Parathyroid adenoma (tissue), 2 donors: ENCODE results near the gene EMCN.

ENCODE experiments used
- H2AFZ ChIP-seq: fragments of 300-600 bp; sonication (generic); one replicate; pipeline ENCODE4 v1.7.0; 2017; ENCODE audit warnings: antibody characterized with exemption, mild to moderate bottlenecking
- H3K27ac ChIP-seq: fragments of 300-600 bp; sonication (generic); one replicate; pipeline ENCODE4 v1.7.0; 2017
- H3K27me3 ChIP-seq: fragments of 300-600 bp; sonication (generic); one replicate; pipeline ENCODE4 v1.7.0; 2017; ENCODE audit warnings: low read length; ENCODE audit not compliant: control insufficient read depth, insufficient read depth
- H3K36me3 ChIP-seq: fragments of 300-600 bp; sonication (generic); one replicate; pipeline ENCODE4 v1.7.0; 2017; ENCODE audit warnings: low read length; ENCODE audit not compliant: control insufficient read depth, insufficient read depth
- H3K4me1 ChIP-seq: fragments of 300-600 bp; sonication (generic); one replicate; pipeline ENCODE4 v1.7.0; 2017; ENCODE audit warnings: control low read depth
- H3K4me2 ChIP-seq: fragments of 300-600 bp; sonication (generic); one replicate; pipeline ENCODE4 v1.7.0; 2017; ENCODE audit warnings: low read length
- H3K4me3 ChIP-seq: fragments of 300-600 bp; sonication (generic); one replicate; pipeline ENCODE4 v1.7.0; 2017; ENCODE audit warnings: low read depth, low read length
- H3K79me2 ChIP-seq: fragments of 300-600 bp; sonication (generic); one replicate; pipeline ENCODE4 v1.7.0; 2017; ENCODE audit warnings: control low read depth
- H3K9ac ChIP-seq: fragments of 300-600 bp; sonication (generic); one replicate; pipeline ENCODE4 v1.7.0; 2017; ENCODE audit warnings: mild to moderate bottlenecking
- H3K9me3 ChIP-seq: fragments of 300-600 bp; sonication (generic); one replicate; pipeline ENCODE4 v1.7.0; 2017; ENCODE audit warnings: low read length; ENCODE audit not compliant: control insufficient read depth
- CTCF ChIP-seq: fragments of 300-600 bp; sonication (generic); IDR thresholded peaks from one replicate; pipeline ENCODE4 v1.7.0; 2017; ENCODE audit warnings: antibody characterized with exemption, mild to moderate bottlenecking
- donor health status: primary hyperparathyroidism.

EMCN gene

GRCh38 chr4:100372432-100372831, 145.4 kb downstream of the EMCN start:
- peak; percentile 10 for TF ChIP-seq CTCF
- Histone ChIP-seq H3K4me3 (no peak overlapping the region), H3K27ac (no peak overlapping the region), H3K4me1 (no peaks in the 10 kb centered on the region), H3K36me3 (no peaks in the 10 kb centered on the region), H3K79me2 (no peaks in the 10 kb centered on the region), H3K9me3 (no peaks in the 10 kb centered on the region), H3K9ac (no peak overlapping the region), H3K27me3 (no peaks in the 10 kb centered on the region), H2AFZ (no peak overlapping the region), H3K4me2 (no peak overlapping the region)

GRCh38 chr4:100369871-100370270, 148.0 kb downstream of the EMCN start:
- Histone ChIP-seq H3K27ac (no peak overlapping the region), H3K4me2 (no peak overlapping the region), H3K4me3 (no peak overlapping the region), H3K4me1 (no peaks in the 10 kb centered on the region), H2AFZ (no peak overlapping the region), H3K36me3 (no peaks in the 10 kb centered on the region), H3K79me2 (no peaks in the 10 kb centered on the region), H3K27me3 (no peaks in the 10 kb centered on the region), H3K9me3 (no peaks in the 10 kb centered on the region), H3K9ac (no peak overlapping the region)
- no peak for TF ChIP-seq CTCF

- no peak for TF ChIP-seq CTCF
- Histone ChIP-seq H3K79me2 (no peaks in the 10 kb centered on the region), H2AFZ (no peak overlapping the region), H3K27ac (no peak overlapping the region), H3K4me2 (no peak overlapping the region), H3K27me3 (no peaks in the 10 kb centered on the region), H3K9me3 (no peaks in the 10 kb centered on the region), H3K4me3 (no peak overlapping the region), H3K4me1 (no peaks in the 10 kb centered on the region), H3K9ac (no peak overlapping the region), H3K36me3 (no peaks in the 10 kb centered on the region)
Observed at GRCh38 chr4:100367451-100367850, 150.4 kb downstream of the EMCN start.

- H3K4me3 ChIP-seq: no peak overlapping the region
- no peak overlapping the region for H2AFZ ChIP-seq
- no peaks in the 10 kb centered on the region for H3K27me3 ChIP-seq
- no peak for TF ChIP-seq CTCF
- H3K4me1 ChIP-seq: no peaks in the 10 kb centered on the region
- H3K9me3 ChIP-seq: no peaks in the 10 kb centered on the region
- no peak overlapping the region for H3K27ac ChIP-seq
- no peak overlapping the region for H3K4me2 ChIP-seq
- H3K9ac ChIP-seq: no peak overlapping the region
- no peaks in the 10 kb centered on the region for H3K79me2 ChIP-seq
- H3K36me3 ChIP-seq: no peaks in the 10 kb centered on the region
Observed at GRCh38 chr4:100366213-100366612, 151.6 kb downstream of the EMCN start.

GRCh38 chr4:100362366-100362765, 155.5 kb downstream of the EMCN start:
- H3K27me3 ChIP-seq: no peaks in the 10 kb centered on the region
- H3K4me3 ChIP-seq: no peak overlapping the region
- no peaks in the 10 kb centered on the region for H3K4me1 ChIP-seq
- no peak overlapping the region for H3K9ac ChIP-seq
- H3K9me3 ChIP-seq: no peaks in the 10 kb centered on the region
- H3K36me3 ChIP-seq: no peaks in the 10 kb centered on the region
- H3K79me2 ChIP-seq: no peaks in the 10 kb centered on the region
- H2AFZ ChIP-seq: no peak overlapping the region
- no peak for TF ChIP-seq CTCF
- H3K27ac ChIP-seq: no peak overlapping the region
- no peak overlapping the region for H3K4me2 ChIP-seq
